IMR-90 (cell line): Measurements from ENCODE around the gene CAMK4. TPM values are rescaled to one million over a fixed set of nuclear protein-coding genes. Genes with fewer than 3 reads are reported as not detected.

Experiments
- ATAC-seq: fragments of 200-7000 bp; cut with Tn5 transposase; 2 replicates; pipeline ENCODE4 v1.9.1; 2020; ENCODE audit warnings: low read depth, mild to moderate bottlenecking, moderate library complexity
- BruUV-seq: library from RNA; stranded (reverse); fragments of 400-500 nt; replicated peaks from 2 replicates; lab custom pipeline; 2021; lab: Mats Ljungman, UMichigan
- CTCF ChIA-PET: fragments of 300-600 bp; formaldehyde crosslinking; extraction: SDS; loops from one replicate; lab custom pipeline; 2021; ENCODE audit warnings: antibody characterized with exemption; lab: Yijun Ruan, JAX
- POLR2A ChIA-PET: fragments of 300-600 bp; sonication (Branson Sonifier 250); formaldehyde crosslinking; loops from one replicate; lab custom pipeline; 2022; ENCODE audit warnings: antibody characterized with exemption; ENCODE audit not compliant: unreplicated experiment; lab: Charles Lee
- DNase-seq: peaks from one replicate; pipeline ENCODE4 v3.0.0; 2013
- H2AFZ ChIP-seq: replicated peaks from 2 replicates; pipeline ENCODE3; 2013; ENCODE audit warnings: low read length, mild to moderate bottlenecking; ENCODE audit not compliant: poor library complexity
- H2AK5ac ChIP-seq: 2 replicates; pipeline ENCODE4 v1.6.1; 2013; ENCODE audit warnings: low read depth, low read length, inconsistent platforms
- H2AK9ac ChIP-seq: replicated peaks from 2 replicates; pipeline ENCODE3; 2013; ENCODE audit warnings: mild to moderate bottlenecking, low read depth, low read length, moderate library complexity; ENCODE audit not compliant: poor library complexity
- H2BK120ac ChIP-seq: 2 replicates; pipeline ENCODE4 v1.6.1; 2013; ENCODE audit warnings: low read depth, low read length, inconsistent platforms
- H2BK15ac ChIP-seq: 3 replicates; pipeline ENCODE4 v1.6.1; 2013; ENCODE audit warnings: low read depth, low read length, inconsistent platforms
- H2BK20ac ChIP-seq: 2 replicates; pipeline ENCODE4 v1.6.1; 2013; ENCODE audit warnings: low read depth, mild to moderate bottlenecking, inconsistent platforms, low read length, moderate library complexity
- H2BK5ac ChIP-seq: 2 replicates; pipeline ENCODE4 v1.6.1; 2013; ENCODE audit warnings: mild to moderate bottlenecking, low read depth, low read length, inconsistent platforms; ENCODE audit not compliant: poor library complexity, severe bottlenecking
- H3K14ac ChIP-seq: replicated peaks from 2 replicates; pipeline ENCODE4 v1.6.1; 2013; ENCODE audit warnings: low read depth, low read length, inconsistent platforms
- H3K18ac ChIP-seq: 2 replicates; pipeline ENCODE4 v1.6.1; 2013; ENCODE audit warnings: low read depth, low read length, control low read depth
- H3K23ac ChIP-seq: 2 replicates; pipeline ENCODE4 v1.6.1; 2013; ENCODE audit warnings: low read depth, low read length, inconsistent platforms
- H3K27ac ChIP-seq: 2 replicates; pipeline ENCODE4 v1.5.1; 2013; ENCODE audit warnings: mild to moderate bottlenecking, control low read depth, low read length; ENCODE audit not compliant: insufficient read depth
- H3K27me3 ChIP-seq: 2 replicates; pipeline ENCODE4 v1.6.1; 2013; ENCODE audit warnings: low read length; ENCODE audit not compliant: control insufficient read depth, insufficient read depth
- H3K36me3 ChIP-seq: 2 replicates; pipeline ENCODE4 v1.6.1; 2013; ENCODE audit warnings: low read length, mixed read lengths; ENCODE audit not compliant: control insufficient read depth, insufficient read depth
- H3K4ac ChIP-seq: 2 replicates; pipeline ENCODE4 v1.6.1; 2013; ENCODE audit warnings: low read depth, low read length, inconsistent platforms
- H3K4me1 ChIP-seq: 2 replicates; pipeline ENCODE4 v1.6.1; 2013; ENCODE audit warnings: low read length, mixed read lengths; ENCODE audit not compliant: control insufficient read depth, insufficient read depth
- H3K4me2 ChIP-seq: 2 replicates; pipeline ENCODE4 v1.6.1; 2013; ENCODE audit warnings: low read depth, mild to moderate bottlenecking, control low read depth, low read length, moderate library complexity
- H3K4me3 ChIP-seq: 2 replicates; pipeline ENCODE4 v1.5.1; 2013; ENCODE audit warnings: low read depth, mild to moderate bottlenecking, control low read depth, low read length, moderate library complexity; ENCODE audit not compliant: insufficient read depth
- H3K56ac ChIP-seq: 2 replicates; pipeline ENCODE4 v1.6.1; 2013; ENCODE audit warnings: low read length, inconsistent platforms; ENCODE audit not compliant: insufficient read depth; ENCODE audit errors: extremely low read depth
- H3K79me1 ChIP-seq, 2 experiments: 2 replicates each; pipeline ENCODE4 v1.6.1; 2013; ENCODE audit warnings: low read length in 2 of 2, inconsistent platforms in 1 of 2, low read depth in 1 of 2
- H3K9ac ChIP-seq: 2 replicates; pipeline ENCODE4 v1.6.1; 2013; ENCODE audit warnings: low read depth, low read length, control low read depth
- H3K9me1 ChIP-seq: 2 replicates; pipeline ENCODE4 v1.6.1; 2013; ENCODE audit warnings: low read length, inconsistent platforms; ENCODE audit not compliant: insufficient read depth
- H3K9me3 ChIP-seq: 2 replicates; pipeline ENCODE4 v1.6.1; 2013; ENCODE audit warnings: low read length; ENCODE audit not compliant: control insufficient read depth, insufficient read depth
- H4K20me1 ChIP-seq: 2 replicates; pipeline ENCODE4 v1.6.1; 2013; ENCODE audit warnings: low read length, inconsistent platforms; ENCODE audit not compliant: insufficient read depth
- H4K5ac ChIP-seq: 2 replicates; pipeline ENCODE4 v1.6.1; 2013; ENCODE audit warnings: mild to moderate bottlenecking, low read depth, low read length, control low read depth
- H4K8ac ChIP-seq, 2 experiments: 2 replicates each; pipeline ENCODE4 v1.6.1; 2013; ENCODE audit warnings: low read depth in 2 of 2, low read length in 2 of 2, control low read depth in 1 of 2, inconsistent platforms in 1 of 2
- H4K91ac ChIP-seq: 2 replicates; pipeline ENCODE4 v1.6.1; 2013; ENCODE audit warnings: low read depth, low read length, inconsistent platforms; ENCODE audit not compliant: insufficient read depth
- BHLHE40 ChIP-seq: fragments of 150-350 bp; IDR thresholded peaks from 2 replicates; pipeline ENCODE4 v1.6.1; 2016; ENCODE audit warnings: mild to moderate bottlenecking, low read depth, low read length
- CEBPB ChIP-seq: IDR thresholded peaks from 2 replicates; pipeline ENCODE4 v1.6.1; 2012; ENCODE audit warnings: low read depth, low read length, improper control_type of control experiment
- CHD1 ChIP-seq: IDR thresholded peaks from 2 replicates; pipeline ENCODE4 v1.6.1; 2012; ENCODE audit warnings: low read depth, low read length, improper control_type of control experiment
- FOS ChIP-seq: fragments of 150-350 bp; IDR thresholded peaks from 2 replicates; pipeline ENCODE4 v1.6.1; 2016; ENCODE audit warnings: low read depth, low read length
- MXI1 ChIP-seq: IDR thresholded peaks from 2 replicates; pipeline ENCODE4 v1.6.1; 2012; ENCODE audit warnings: low read depth, mild to moderate bottlenecking, low read length, moderate library complexity, borderline replicate concordance
- RAD21 ChIP-seq: IDR thresholded peaks from 2 replicates; pipeline ENCODE4 v1.6.1; 2012; ENCODE audit warnings: low read length, improper control_type of control experiment
- RCOR1 ChIP-seq: IDR thresholded peaks from 2 replicates; pipeline ENCODE4 v1.6.1; 2012; ENCODE audit warnings: mild to moderate bottlenecking, low read length, improper control_type of control experiment; ENCODE audit not compliant: insufficient replicate concordance
- RFX5 ChIP-seq: IDR thresholded peaks from 2 replicates; pipeline ENCODE4 v1.8.0; 2012; ENCODE audit warnings: low read depth, mild to moderate bottlenecking, low read length, moderate library complexity
- WGBS, 2 experiments: methylation state at CpG; one replicate each; pipeline versions ENCODE4 v1.1.5 to v1.1.7; 2013; ENCODE audit warnings: missing lambda C conversion rate in 2 of 2; ENCODE audit not compliant: insufficient read length in 1 of 2; ENCODE audit errors: extremely low coverage in 2 of 2; 5-methylcytosine and 5-hydroxymethylcytosine counted together
- dilution Hi-C: fragments of 300-500 bp; cut with HindIII; formaldehyde crosslinking; loops from one replicate; pipeline ENCODE4 v1.14.3; 2018; ENCODE audit warnings: low sequenced_read_pairs; ENCODE audit not compliant: unreplicated experiment
- in situ Hi-C: fragments of 300-500 bp; cut with MboI; formaldehyde crosslinking; loops from 3 replicates; pipeline ENCODE4 v1.14.3; 2019; ENCODE audit warnings: low sequenced_read_pairs, inconsistent platforms, mixed read lengths
- intact Hi-C: fragments of 100-400 bp; cut with micrococcal nuclease; formaldehyde crosslinking; loops from 2 replicates; pipeline ENCODE4 v1.10.0; 2022
- polyA plus RNA-seq, 3 experiments: library from polyadenylated mRNA; depleted of rRNA; stranded (reverse); fragments of >200 nt; gene quantifications; 2 replicates each; pipeline ENCODE4 v1.2.3, GENCODE V29; 2012; ENCODE audit warnings: low replicate concordance in 1 of 3
- total RNA-seq: library from RNA; depleted of rRNA; stranded (reverse); fragments of >200 nt; gene quantifications from 2 replicates; pipeline ENCODE4 v1.2.3, GENCODE V29; 2012

The CAMK4 gene
- total and polyA plus RNA-seq, 2 of the 4 experiments (the other 2 are of a cell fraction) = 3.7 to 4.8 TPM

- dilution Hi-C loops (no loop called here), in situ Hi-C loops (loop anchor here (25.0 kb wide), 1 partner anchor 710 kb away; no protein-coding TSS in a partner anchor), intact Hi-C loops (no loop called here)
- Histone ChIP-seq H4K5ac (0 out of 2 replicates have a peak overlapping the region, but pooled peaks have one; percentile 2), H3K4me3 (no peak overlapping the region), H3K9me1 (peaks cover 3% of the 10 kb centered on the region; the same call in 1 of the 2 replicates), H2AFZ (no peak overlapping the region), H2BK5ac (no peak overlapping the region), H3K27me3 (no peaks in the 10 kb centered on the region), H3K27ac (no peak overlapping the region), H3K79me1 (no peaks in the 10 kb centered on the region), H3K56ac (no peak overlapping the region), H4K20me1 (no peaks in the 10 kb centered on the region), H3K14ac (no peak overlapping the region), H2BK120ac (peak overlapping the region; percentile 32; the same call in 1 of the 2 replicates), H4K8ac (no peak overlapping the region), H2BK15ac (no peak overlapping the region), H2AK5ac (no peak overlapping the region), H3K23ac (no peak overlapping the region), H3K4me2 (no peak overlapping the region), H3K4ac (no peak overlapping the region), H2BK20ac (no peak overlapping the region), H3K36me3 (no peaks in the 10 kb centered on the region), H3K18ac (0 out of 2 replicates have a peak overlapping the region, but pooled peaks have one; percentile 1), H3K9ac (no peak overlapping the region), H4K91ac (no peak overlapping the region), H3K9me3 (no peaks in the 10 kb centered on the region), H2AK9ac (no peak overlapping the region), H3K4me1 (peaks cover 2% of the 10 kb centered on the region; the same call in 1 of the 2 replicates)
- ATAC-seq (no peak), DNase-seq (no peak)
- 83% methylated on average over 1 of the region's 3 CpGs; no CpG with 5 or more reads in 1 of the 2 experiments for WGBS, 2 experiments
- CTCF ChIA-PET = interaction anchor here (0.8 kb wide), 1 partner anchor 10 kb away, joined by 4 read pairs; no protein-coding TSS in a partner anchor
- no peak for TF ChIP-seq CEBPB
- no peak for TF ChIP-seq FOS
- TF ChIP-seq RFX5 = no peak
- no peak for TF ChIP-seq RCOR1
- TF ChIP-seq BHLHE40 = no peak
- no peak for TF ChIP-seq RAD21
- no peak for TF ChIP-seq CHD1
- TF ChIP-seq MXI1 = no peak
- BruUV-seq = no TSS peak
- POLR2A ChIA-PET = no interaction called here
Measured at GRCh38 chr5:111472096-111472495, 247.9 kb downstream of the CAMK4 start.
